Measurements from ENCODE around the gene DAB2IP. TPM values are rescaled to one million over a fixed set of nuclear protein-coding genes. Genes with fewer than 3 reads are reported as not detected.

Gene DAB2IP
- total RNA-seq, 6 experiments from 2014 or later = 15.1 to 21.6 (median 19.0) TPM

DNA sequence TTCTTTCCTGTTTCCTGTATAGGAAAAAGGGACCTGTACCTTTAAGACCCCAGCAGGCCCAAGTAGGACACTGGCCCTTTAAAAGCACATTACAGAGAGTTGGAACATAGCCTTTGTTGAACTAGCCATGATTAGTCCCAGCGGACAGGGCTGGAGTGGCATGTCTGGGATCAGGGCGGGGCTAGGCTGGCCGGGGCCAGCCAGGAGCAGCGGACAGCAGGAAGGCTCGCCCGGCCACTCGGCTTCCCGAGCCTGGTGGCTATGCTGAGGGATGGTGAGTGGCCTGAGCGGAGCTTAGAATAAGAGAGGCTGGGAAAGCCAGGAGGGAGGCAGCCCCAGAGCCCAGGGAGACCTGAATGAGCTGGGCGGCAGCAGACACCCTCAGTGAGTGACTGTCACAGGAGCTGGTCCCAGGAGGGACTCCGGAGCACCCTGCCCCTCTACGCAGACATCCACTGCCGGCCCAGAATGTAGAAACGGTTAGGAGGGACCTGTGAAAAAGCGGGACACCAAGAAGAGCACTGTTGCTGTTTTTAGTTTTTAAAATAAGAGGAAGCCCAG lies 92.1 kb downstream of the DAB2IP start:
- H3K9me3 ChIP-seq = no peaks in the 10 kb centered on the region
- peaks cover 0 to 24% (median 4%) of the 10 kb centered on the region in 4 donors for H3K4me1 ChIP-seq
- ATAC-seq = peak; percentile 92 to 94 (median 94)
- H3K4me3 ChIP-seq = peak overlapping the region; percentile 45 to 72 (median 69)
- no peaks in the 10 kb centered on the region for H3K27me3 ChIP-seq
- H3K36me3 ChIP-seq = no peaks in the 10 kb centered on the region
- intact Hi-C loops (cut with DNase I) = loop anchor here in 1 of 2 donors (10.0 kb wide), 1 partner anchor 251 kb away; no protein-coding TSS in a partner anchor
- peak; percentile 57 for TF ChIP-seq POLR2A (IDR thresholded peaks at IDR 0.05)
- TF ChIP-seq, protein P1, sequence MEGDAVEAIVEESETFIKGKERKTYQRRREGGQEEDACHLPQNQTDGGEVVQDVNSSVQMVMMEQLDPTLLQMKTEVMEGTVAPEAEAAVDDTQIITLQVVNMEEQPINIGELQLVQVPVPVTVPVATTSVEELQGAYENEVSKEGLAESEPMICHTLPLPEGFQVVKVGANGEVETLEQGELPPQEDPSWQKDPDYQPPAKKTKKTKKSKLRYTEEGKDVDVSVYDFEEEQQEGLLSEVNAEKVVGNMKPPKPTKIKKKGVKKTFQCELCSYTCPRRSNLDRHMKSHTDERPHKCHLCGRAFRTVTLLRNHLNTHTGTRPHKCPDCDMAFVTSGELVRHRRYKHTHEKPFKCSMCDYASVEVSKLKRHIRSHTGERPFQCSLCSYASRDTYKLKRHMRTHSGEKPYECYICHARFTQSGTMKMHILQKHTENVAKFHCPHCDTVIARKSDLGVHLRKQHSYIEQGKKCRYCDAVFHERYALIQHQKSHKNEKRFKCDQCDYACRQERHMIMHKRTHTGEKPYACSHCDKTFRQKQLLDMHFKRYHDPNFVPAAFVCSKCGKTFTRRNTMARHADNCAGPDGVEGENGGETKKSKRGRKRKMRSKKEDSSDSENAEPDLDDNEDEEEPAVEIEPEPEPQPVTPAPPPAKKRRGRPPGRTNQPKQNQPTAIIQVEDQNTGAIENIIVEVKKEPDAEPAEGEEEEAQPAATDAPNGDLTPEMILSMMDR (IDR thresholded peaks at IDR 0.05) = peak in 3 of 4 donors; percentile 18 to 51 (median 19)
- DNase-seq = peak; percentile 88 to 92 (median 90)
- 5% methylated on average over 10 of the region's 15 CpGs for WGBS (ENCODE audit: insufficient coverage, low coverage, low lambda C conversion rate, missing lambda C conversion rate)
- H3K27ac ChIP-seq = peak overlapping the region; percentile 74 to 83 (median 80)

DNA sequence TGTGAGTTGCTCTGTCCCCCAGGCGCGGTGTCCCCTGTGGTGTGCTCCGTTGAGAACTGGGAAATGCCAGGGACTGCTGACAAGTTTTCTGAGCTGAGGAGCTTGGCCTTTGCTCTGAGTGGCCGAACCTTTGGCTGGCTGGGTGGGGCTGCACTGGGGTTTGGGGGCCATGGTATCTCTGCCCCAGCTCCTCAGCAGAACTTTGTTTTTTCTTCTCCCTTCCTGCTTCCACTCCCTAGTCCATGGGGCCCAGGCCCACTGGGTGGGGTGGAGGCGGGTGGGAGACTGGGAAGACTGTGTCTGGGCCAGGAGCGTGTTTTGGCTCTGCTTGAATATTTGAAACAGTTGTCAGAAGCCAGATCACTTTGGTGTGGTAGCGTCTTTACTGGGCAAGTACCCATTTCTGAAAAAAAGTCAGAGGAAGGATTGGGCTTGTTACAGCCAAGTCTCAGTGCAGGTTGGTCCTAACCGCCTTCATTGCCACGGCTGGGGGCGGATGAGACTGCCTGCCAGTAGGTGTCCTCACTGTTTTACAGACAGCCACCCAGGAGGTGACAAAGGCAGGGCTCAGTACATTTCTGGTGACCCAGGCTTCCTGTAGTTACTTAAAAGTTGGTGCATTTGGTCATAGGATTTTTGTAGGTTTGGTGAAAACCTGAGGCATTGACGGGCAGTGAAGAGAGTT lies 92.7 kb downstream of the DAB2IP start:
- Histone ChIP-seq H3K4me3 (peak overlapping the region; percentile 45 to 72 (median 69)), H3K36me3 (no peaks in the 10 kb centered on the region), H3K4me1 (peaks cover 0 to 17% (median 4%) of the 10 kb centered on the region in 4 donors), H3K27ac (peak overlapping the region; percentile 74 to 83 (median 80)), H3K9me3 (no peaks in the 10 kb centered on the region), H3K27me3 (no peaks in the 10 kb centered on the region)
- TF ChIP-seq, protein P1 (IDR thresholded peaks at IDR 0.05) = peak; percentile 57 to 74 (median 68)
- no peak for TF ChIP-seq POLR2A (IDR thresholded peaks at IDR 0.05)
- intact Hi-C loops (cut with DNase I) = loop anchor here in 1 of 2 donors (10.0 kb wide), 1 partner anchor 251 kb away; no protein-coding TSS in a partner anchor
- peak; percentile 66 to 80 (median 75) for DNase-seq
- 14% methylated on average over 9 of the region's 11 CpGs for WGBS (ENCODE audit: insufficient coverage, low coverage, low lambda C conversion rate, missing lambda C conversion rate)
- ATAC-seq = peak; percentile 75 to 81 (median 78)

DNA sequence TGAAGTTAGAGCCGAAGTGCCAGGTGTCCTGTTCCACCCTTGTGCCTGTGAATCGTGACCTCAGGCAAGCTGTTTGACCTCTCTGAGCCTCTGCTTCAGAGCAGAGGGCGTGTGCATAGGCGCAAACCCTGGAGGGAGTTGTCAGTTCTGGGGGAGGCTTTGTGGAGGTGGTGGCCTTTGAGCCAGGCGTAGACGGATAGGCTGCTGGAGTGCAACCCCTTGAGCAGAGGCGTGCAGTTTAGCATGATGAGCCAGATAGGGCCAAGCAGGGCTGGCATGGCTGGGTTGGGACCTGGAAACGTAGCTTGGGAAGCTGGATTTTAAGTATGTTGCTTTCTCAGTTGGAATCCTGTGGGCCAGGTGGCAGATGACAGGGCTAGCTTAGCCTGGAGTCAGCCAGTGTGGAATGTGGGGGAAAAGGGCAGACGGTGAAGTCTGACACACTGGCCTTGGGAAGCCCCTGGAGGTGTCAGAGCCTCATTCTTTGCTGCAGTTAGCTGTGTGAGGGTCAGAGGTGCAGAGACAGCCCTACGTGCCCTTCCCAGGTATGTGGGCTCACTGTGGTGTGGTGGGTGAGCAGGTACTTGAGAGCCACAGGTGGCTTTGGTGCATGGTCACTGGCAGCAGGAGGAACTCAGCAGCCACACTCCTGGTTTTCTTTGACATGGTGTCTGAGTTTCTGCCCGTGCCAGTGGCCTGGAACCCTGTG lies 93.4 kb downstream of the DAB2IP start:
- Histone ChIP-seq H3K36me3 (no peaks in the 10 kb centered on the region), H3K27me3 (no peaks in the 10 kb centered on the region), H3K9me3 (no peaks in the 10 kb centered on the region), H3K4me1 (peaks cover 0 to 16% (median 4%) of the 10 kb centered on the region in 4 donors), H3K27ac (peak overlapping the region; percentile 74 to 83 (median 80)), H3K4me3 (peak overlapping the region in 2 of 3 donors; percentile 69 to 72)
- intact Hi-C loops (cut with DNase I) = loop anchor here in 1 of 2 donors (10.0 kb wide), 1 partner anchor 250 kb away; no protein-coding TSS in a partner anchor
- TF ChIP-seq, protein P1 (IDR thresholded peaks at IDR 0.05) = no peak
- no peak for TF ChIP-seq POLR2A (IDR thresholded peaks at IDR 0.05)
- 30% methylated on average over 1 of the region's 11 CpGs for WGBS (ENCODE audit: insufficient coverage, low coverage, low lambda C conversion rate, missing lambda C conversion rate)
- DNase-seq = no peak
- ATAC-seq = peak in 1 of 4 donors; percentile 4

DNA sequence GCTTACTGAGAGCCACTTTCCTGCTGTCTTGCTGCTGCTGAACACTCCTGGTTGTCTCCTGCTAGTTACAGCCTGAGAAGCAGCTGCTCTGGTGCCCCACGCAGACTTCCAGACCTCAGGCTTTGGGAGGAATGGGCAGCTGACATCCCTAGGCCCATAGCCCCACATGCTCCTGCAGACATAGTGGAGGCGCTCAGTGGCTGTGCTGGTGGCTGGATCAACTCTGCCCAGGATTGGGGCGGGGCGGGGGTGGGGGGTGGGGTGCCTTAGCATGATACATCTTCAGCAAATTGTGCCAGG lies 93.9 kb downstream of the DAB2IP start:
- Histone ChIP-seq H3K27me3 (no peaks in the 10 kb centered on the region), H3K4me1 (peaks cover 0 to 16% (median 4%) of the 10 kb centered on the region in 4 donors), H3K27ac (no peak overlapping the region), H3K36me3 (no peaks in the 10 kb centered on the region), H3K4me3 (no peak overlapping the region), H3K9me3 (no peaks in the 10 kb centered on the region)
- no peak for ATAC-seq
- intact Hi-C loops (cut with DNase I) = loop anchor here in 1 of 2 donors (10.0 kb wide), 1 partner anchor 249 kb away; no protein-coding TSS in a partner anchor
- no peak for DNase-seq
- TF ChIP-seq, protein P1 (IDR thresholded peaks at IDR 0.05) = no peak
- TF ChIP-seq POLR2A (IDR thresholded peaks at IDR 0.05) = no peak
- 100% methylated on average over 1 of the region's 4 CpGs for WGBS (ENCODE audit: insufficient coverage, low coverage, low lambda C conversion rate, missing lambda C conversion rate)
